Left ventricle myocardium superior (tissue), 1 donor: ENCODE data around the gene VEPH1. TPM values are rescaled to one million over a fixed set of nuclear protein-coding genes. Genes with fewer than 3 reads are reported as not detected.

Source experiments
- ATAC-seq: fragments of 200-7000 bp; cut with Tn5 transposase; one replicate; pipeline ENCODE4 v1.9.1; 2020; ENCODE audit warnings: mild to moderate bottlenecking, moderate library complexity
- DNase-seq: peaks from one replicate; pipeline ENCODE4 v3.0.0-alpha.2; 2020
- intact Hi-C: fragments of 100-400 bp; cut with micrococcal nuclease; formaldehyde crosslinking; loops from one replicate; pipeline ENCODE4 v1.11.0; 2022
- total RNA-seq: library from RNA; stranded (reverse); fragmentation: NEBNext Ultra II Directional; extraction: Animal tissue kit (Norgen Biotek cat#: 25700); gene quantifications from one replicate; pipeline ENCODE4 v1.2.1, GENCODE V29; 2021
- donor health status: DM: no; HTN: yes; CAD: no; lungs with severe emphysema.

The VEPH1 gene
- total RNA-seq, 1 donor from 2014 or later = 0.25 TPM

- DNase-seq (no peak), ATAC-seq (no peak)
- intact Hi-C loops = no loop called here
These were observed 208.7 kb downstream of the VEPH1 start for GRCh38 chr3:157294491-157294890.

GRCh38 chr3:157290766-157291165 is 212.4 kb downstream of the VEPH1 start:
- DNase-seq = no peak
- ATAC-seq = no peak
- intact Hi-C loops = no loop called here

GRCh38 chr3:157285966-157286365 is 217.2 kb downstream of the VEPH1 start:
- DNase-seq (no peak), ATAC-seq (no peak)
- intact Hi-C loops = no loop called here

GRCh38 chr3:157285141-157285540 is 218.1 kb downstream of the VEPH1 start:
- ATAC-seq (no peak), DNase-seq (no peak)
- intact Hi-C loops = no loop called here

GRCh38 chr3:157284688-157285087 is 218.5 kb downstream of the VEPH1 start:
- intact Hi-C loops = no loop called here

GRCh38 chr3:157282261-157283191 is 220.7 kb downstream of the VEPH1 start:
- ATAC-seq (peak; percentile 97), DNase-seq (no peak)
- intact Hi-C loops = no loop called here

More at GRCh38 chr3:157284688-157285087, 218.5 kb downstream of the VEPH1 start:
- ATAC-seq (no peak), DNase-seq (no peak)

- ATAC-seq (no peak), DNase-seq (no peak)
- intact Hi-C loops = no loop called here
These were observed 222.4 kb downstream of the VEPH1 start for GRCh38 chr3:157280786-157281185.

GRCh38 chr3:157280354-157280753 is 222.9 kb downstream of the VEPH1 start:
- DNase-seq = no peak
- intact Hi-C loops = no loop called here
- ATAC-seq = no peak

GRCh38 chr3:157279237-157279636 is 224.0 kb downstream of the VEPH1 start:
- DNase-seq = no peak
- intact Hi-C loops = no loop called here

GRCh38 chr3:157276801-157277200 is 226.4 kb downstream of the VEPH1 start:
- DNase-seq = no peak
- intact Hi-C loops = no loop called here
- no peak for ATAC-seq

More at GRCh38 chr3:157279237-157279636, 224.0 kb downstream of the VEPH1 start:
- ATAC-seq = no peak

- intact Hi-C loops = no loop called here
- ATAC-seq (no peak), DNase-seq (no peak)
These were observed 227.4 kb downstream of the VEPH1 start for GRCh38 chr3:157275832-157276231.

GRCh38 chr3:157274644-157275137 is 228.5 kb downstream of the VEPH1 start:
- intact Hi-C loops = no loop called here
- DNase-seq = no peak
- no peak for ATAC-seq

GRCh38 chr3:157271283-157271882 is 231.8 kb downstream of the VEPH1 start:
- DNase-seq (no peak), ATAC-seq (no peak)
- intact Hi-C loops = no loop called here

- no peak for ATAC-seq
- intact Hi-C loops = no loop called here
- no peak for DNase-seq
These were observed 235.2 kb downstream of the VEPH1 start for GRCh38 chr3:157268026-157268425.

GRCh38 chr3:157265931-157266330 is 237.3 kb downstream of the VEPH1 start:
- DNase-seq (no peak), ATAC-seq (no peak)
- intact Hi-C loops = no loop called here

- DNase-seq (no peak), ATAC-seq (no peak)
- intact Hi-C loops = no loop called here
These were observed 240.2 kb downstream of the VEPH1 start for GRCh38 chr3:157263027-157263426.

- intact Hi-C loops = no loop called here
- DNase-seq (no peak), ATAC-seq (no peak)
These were observed 242.2 kb downstream of the VEPH1 start for GRCh38 chr3:157261000-157261399.

- intact Hi-C loops = no loop called here
- DNase-seq (no peak), ATAC-seq (no peak)
These were observed 243.4 kb downstream of the VEPH1 start for GRCh38 chr3:157259825-157260224.

GRCh38 chr3:157257101-157257500 is 246.1 kb downstream of the VEPH1 start:
- no peak for ATAC-seq
- intact Hi-C loops = no loop called here
- DNase-seq = no peak

- intact Hi-C loops = no loop called here
- DNase-seq (no peak), ATAC-seq (no peak)
These were observed 247.4 kb downstream of the VEPH1 start for GRCh38 chr3:157255797-157256196.
